ENCODE results near the gene SLC5A5.

The SLC5A5 gene

GRCh38 chr19:17871878-17872250 is at the start of gene SLC5A5:
TSS of gene SLC5A5 (plus strand) at chr19:17871945. CDS start at chr19:17872320, 375 bp downstream.
- no peak for FAIRE-seq

DNA sequence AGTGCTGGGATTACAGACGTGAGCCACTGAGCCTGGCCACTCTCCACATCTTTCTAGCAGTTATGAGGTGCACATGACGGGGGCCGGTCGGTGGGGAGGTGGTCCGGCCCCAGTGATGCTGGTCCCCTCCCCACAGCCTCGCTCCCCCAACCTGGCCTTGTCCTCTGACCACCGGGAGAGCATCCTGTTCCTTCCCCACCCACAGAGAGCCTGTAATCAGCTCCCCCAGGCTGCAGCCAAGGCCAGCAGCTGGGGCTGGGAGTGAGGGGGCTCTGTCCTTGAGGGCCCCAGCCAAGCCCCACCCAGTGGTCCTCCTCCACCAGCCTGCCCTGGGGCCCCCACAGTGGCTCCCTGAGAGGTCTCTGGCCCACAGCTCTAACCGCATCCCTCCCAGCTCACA is 47.4 kb upstream of the SLC5A5 start:
- no peak for FAIRE-seq

- FAIRE-seq = no peak
Measured at GRCh38 chr19:17826508-17827056, 45.2 kb upstream of the SLC5A5 start.

- FAIRE-seq = no peak
Measured at GRCh38 chr19:17829855-17830566, 41.7 kb upstream of the SLC5A5 start.

DNA sequence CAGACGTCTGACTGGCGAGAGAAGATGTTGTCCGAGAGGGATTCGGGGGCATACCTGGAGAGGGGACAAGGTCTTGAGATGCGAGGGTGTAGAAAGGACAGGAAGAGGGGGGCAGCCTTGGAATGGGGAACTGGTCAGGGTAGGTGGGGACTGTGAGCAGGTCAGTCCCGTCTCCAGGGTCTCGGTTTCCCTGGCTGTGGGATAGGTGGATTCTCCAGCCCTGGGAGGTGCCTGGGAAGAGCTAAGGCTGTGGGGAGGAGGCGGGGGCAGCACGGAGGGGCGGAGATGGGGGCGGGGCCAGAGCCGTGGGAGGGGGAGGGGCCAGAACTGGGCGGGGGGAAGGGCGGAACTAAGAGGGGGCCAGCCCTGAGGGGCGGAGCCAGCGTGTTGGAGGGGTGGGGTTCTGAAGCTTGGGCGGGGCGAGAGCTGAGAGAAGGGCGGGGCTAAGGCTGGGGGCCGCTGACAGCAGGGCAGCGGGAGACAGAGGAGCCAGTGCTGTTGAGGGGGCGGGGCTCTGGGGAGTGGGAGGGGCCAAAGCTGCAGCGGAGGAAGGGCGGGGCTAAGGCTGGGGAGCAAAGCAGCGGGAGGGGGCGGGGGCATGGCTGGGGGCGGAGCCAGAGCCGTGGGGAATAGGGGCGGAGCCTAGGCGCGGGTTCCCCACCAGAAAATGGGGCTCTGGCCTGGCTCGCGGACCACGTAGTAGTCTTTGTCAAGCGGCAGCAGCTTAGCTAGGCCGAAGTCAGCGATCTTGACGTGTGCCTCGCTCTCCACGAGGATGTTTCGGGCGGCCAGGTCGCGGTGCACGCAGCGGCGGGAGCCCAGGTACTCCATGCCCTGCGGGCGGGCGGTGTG is 41.0 kb upstream of the SLC5A5 start:
- no peak for FAIRE-seq

- no peak for FAIRE-seq
Measured at GRCh38 chr19:17831419-17831888, 40.3 kb upstream of the SLC5A5 start.

GRCh38 chr19:17832443-17833208 is 39.1 kb upstream of the SLC5A5 start:
- no peak for FAIRE-seq

DNA sequence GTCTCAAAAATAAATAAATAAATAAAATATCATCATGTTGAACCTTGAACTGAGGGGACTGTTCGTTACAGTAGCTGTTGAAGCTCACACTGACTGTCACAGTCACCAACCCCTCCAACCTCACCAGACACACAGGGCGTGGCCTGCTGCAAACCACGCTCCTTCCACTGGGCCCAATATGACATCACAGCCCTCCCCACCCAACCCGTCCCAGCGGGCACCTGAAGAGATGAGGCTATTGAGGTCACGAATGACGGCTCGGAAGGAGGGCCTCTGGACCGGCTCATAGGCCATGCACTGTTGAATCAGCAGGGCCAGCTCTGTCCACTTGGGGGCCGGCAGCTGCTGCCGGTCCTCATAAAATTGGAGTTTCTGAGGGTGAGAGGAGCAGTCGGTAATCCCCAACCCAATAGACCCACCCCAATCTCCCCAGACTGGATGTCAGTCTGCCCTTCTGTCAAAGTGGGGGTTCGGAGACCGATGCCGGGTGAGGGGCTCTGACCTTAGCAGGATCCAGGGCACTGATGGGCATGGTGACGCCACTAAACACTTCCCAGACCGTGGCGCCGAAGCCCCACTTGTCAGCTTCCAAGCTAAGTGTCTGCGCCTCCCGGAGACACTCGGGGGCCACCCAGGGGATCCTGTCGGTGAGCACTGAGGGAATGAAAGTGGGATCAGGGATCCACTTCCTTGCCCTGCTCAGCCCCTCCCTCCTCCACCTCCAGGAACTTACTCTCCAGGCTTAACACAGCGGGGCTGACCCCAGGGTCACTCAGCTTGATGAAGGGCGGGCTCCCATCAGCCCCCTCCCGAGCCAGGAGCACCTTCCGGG is 37.2 kb upstream of the SLC5A5 start:
- FAIRE-seq = no peak

- no peak for FAIRE-seq
Measured at GRCh38 chr19:17835182-17836006, 36.4 kb upstream of the SLC5A5 start.

DNA sequence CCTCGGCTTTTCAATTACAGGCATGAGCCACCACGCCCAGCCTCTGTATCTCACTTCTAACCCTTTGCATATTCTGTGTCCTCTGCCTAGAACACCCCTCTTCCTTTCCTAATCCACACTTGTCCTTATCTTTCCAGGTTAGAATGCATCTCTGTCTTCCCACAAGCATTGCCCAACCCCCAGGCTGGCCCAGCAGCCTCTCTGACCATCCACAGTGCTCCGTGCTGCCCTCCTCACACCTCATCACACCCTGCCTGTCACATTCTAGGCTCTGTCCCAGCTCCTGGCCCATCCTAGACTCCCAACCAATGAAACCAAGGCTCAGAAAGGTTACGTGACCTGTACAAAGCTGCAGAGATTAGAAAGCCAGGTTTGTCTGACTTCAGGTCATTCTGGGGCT is 35.2 kb upstream of the SLC5A5 start:
- FAIRE-seq = no peak

GRCh38 chr19:17837972-17838371 is 33.8 kb upstream of the SLC5A5 start:
- no peak for FAIRE-seq

DNA sequence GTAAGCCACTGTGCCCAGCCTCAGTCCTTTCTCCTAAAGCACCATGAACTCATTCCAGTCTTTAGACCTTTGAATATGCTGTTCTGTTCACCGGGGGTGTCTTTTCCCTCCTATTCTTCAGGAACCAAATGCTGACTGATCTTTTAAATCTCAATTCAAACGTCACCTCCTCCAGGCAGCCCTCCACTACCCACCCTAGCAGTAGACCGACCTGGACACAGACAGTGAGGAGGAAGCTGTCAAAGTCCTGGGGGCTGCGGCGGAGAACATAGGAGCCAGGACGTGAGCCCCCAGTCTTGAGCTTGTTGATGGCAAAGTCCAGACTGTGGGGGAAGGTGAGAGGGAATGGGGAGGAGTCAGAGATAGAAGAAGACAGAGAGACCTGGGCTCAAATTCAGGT is 31.7 kb upstream of the SLC5A5 start:
- FAIRE-seq = no peak

DNA sequence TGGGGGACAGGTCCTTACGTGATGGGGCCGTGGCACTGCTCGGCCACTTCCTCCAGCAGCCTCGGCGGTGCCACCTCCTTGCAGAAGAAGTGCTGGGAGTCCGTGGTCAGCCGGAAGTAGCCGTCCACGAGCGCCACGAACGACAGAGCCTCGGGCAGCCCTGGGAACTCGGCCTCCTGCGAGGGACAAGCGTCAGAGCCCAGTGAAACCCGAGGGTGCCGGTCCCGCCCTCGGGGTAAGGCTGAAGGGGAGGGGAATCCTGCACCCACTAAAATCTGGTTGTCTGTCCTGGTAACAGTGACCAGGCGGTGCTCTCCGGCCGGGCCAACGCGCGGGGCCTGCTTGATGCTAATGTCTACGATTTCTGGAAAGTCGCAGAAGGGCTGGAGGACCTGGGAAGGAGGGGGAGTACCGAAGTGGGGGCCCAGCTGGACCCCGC is 30.4 kb upstream of the SLC5A5 start:
- FAIRE-seq = no peak

DNA sequence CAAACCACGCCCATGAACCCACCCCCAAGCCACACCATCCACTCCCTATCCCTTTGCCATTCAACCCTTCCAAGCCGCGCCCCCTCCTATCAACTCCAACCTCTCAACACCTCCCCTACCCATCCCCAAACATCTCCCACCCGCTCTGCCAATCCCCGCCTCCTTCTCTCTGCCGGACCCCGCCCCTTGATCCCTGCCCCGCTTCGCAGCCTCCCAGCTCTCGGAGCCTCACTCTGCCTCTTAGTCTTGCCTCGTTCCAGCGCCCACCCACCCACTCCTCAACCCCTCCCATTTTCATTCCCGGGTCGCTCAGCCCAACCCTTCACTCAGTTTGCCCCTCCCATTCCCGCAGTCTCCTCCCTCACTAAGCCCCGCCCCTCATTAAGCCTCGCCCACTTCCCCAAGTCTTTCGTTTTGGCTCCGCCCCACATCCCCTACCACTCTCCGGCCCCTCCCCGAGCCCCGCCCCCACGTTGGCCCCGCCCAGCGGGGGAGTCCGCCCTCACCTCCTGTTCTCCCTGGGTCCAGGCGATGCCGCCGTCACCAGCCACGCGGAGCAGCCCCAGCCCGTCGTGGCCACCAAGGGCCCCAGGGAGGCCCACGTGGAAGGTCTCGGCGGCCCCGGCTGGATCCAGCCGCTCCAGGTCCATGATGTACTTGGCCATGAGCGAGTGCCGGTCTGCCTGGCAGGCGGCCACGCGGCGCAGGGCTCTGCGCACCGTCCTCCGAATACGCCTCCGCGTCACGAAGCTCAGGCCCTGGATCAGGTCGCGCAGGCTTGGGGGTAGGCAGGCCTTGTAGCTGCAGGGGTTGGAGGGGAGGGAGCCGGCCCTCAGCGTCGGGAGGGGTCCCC is 29.7 kb upstream of the SLC5A5 start:
- no peak for FAIRE-seq

DNA sequence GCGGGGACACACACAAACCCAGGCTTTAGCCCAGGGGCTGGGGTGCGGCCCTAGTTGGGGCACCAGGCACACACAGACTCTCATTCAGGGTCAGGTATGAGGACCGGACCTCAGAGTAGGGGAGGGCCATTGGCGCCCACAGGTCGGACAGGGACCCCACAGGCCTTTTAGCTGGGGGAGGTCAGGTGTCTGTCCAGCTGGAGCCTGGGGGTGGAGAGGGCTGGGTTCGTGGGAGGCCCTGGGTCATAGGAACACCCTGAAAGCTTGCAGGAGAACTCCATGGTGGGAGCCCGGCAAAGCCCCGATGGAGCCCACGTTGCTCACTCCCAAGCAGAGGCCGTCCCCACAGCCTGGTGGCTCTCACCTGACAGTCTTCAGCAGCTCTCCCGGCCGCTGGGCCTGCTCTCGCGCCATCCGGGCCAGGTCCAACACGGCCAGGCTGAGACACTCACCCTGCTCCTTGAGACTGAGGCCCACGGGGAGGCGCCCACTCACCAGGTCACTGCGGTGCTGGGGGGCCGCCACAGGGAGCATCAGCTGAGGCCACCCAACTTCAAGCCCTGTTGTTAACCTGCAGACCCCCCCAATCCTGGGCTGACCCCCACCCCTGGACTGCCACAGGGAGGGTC is 29.0 kb upstream of the SLC5A5 start:
- FAIRE-seq = no peak

DNA sequence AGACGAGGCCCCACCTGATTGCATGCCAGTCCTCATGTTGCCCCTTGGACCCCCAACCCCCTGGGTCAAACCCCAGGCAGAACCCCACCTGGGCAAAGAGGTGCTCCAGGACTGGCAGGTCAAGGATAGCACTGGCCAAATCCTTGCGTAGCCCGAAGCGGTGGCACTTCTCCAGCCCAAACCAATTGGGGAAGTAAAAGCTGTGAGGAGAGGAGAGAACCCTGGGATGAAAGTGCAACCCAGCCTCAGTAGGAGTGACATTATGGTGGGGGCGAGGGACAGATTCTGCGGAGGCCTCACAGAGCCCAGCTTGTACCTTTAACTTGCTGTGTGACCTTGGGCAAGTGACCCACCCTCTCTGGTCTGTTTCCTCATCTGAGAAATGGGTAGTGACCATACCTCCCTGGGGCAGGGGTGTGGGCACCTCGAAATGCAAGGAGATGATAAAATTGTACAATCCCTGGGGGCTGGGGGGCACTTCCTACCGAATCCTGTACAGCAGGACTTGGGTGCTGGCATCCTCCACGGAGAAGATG is 28.4 kb upstream of the SLC5A5 start:
- FAIRE-seq = no peak

DNA sequence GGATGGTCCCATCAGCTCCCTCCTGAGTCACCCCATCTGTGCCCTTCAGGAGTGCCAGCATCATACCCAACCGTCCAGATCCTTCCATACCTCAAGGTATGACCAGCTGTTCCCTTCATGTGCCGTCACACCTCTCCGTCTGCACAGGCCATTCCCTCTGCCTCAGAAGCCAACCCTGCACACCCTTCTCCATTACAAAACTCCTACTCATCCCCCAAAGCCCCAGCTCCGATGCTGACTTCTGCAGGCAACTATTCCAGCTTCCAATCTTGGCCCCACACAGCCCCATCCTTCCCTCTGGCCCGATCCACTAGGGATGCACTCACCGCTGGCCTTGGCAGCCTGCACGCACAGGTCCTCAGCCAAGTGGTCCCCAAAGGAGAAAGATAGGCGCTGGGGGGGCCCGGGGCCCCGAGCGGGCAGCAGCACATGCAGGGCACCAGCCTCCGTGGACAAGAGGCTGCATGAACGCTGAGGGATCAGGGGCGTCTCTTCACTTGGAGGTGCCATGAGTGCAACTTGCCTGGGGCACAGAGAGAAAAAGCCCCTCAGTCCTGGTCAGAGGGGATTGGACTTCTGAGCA is 27.7 kb upstream of the SLC5A5 start:
- no peak for FAIRE-seq

- FAIRE-seq = no peak
Measured at GRCh38 chr19:17846146-17846545, 25.6 kb upstream of the SLC5A5 start.

Measured in islet of Langerhans (tissue), 1 donor.